ENCODE results near the gene TM4SF4. TPM values are rescaled to one million over a fixed set of nuclear protein-coding genes. Genes with fewer than 3 reads are reported as not detected.

TM4SF4 gene
- total RNA-seq, 1 experiment from 2014 or later, result 2.7 TPM

DNA sequence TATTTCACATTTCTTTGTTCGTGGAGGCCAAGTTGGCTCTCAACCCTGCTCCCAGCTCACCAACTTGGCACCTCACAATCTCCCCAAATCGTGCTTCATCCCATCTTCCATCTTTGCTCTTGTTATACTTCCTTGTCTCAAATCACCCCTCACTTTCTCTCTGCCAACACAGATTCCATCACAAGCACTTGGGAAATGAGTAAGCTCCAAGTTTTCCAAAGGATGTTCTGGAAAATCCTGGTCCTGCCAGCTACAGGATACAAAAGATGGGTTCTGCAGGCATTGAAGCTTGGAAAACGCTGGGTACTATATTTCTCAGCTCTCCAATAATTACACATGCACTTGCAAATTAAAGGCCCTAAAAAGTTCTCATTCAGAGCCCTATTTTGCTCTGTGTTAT lies 4.1 kb upstream of the TM4SF4 start:
- ChIA-PET POLR2A (no interaction called here), CTCF (no interaction called here)
- Histone ChIP-seq H3K27me3 (replicated peaks; ENCODE audit: control insufficient read depth, insufficient read depth, low read length) (no peaks in the 10 kb centered on the region), H3K36me3 (ENCODE audit: control insufficient read depth, insufficient read depth, low read length) (no peaks in the 10 kb centered on the region), H3K4me3 (ENCODE audit: low read depth, low read length) (no peak overlapping the region), H3K9me3 (no peaks in the 10 kb centered on the region), H3K4me1 (peaks cover 23% of the 10 kb centered on the region)
- intact Hi-C loops (cut with micrococcal nuclease; ENCODE audit: unreplicated experiment), result no loop called here
- no TSS peak for BruUV-seq (replicated peaks)
- Mint-ChIP-seq H3K27me3 (ENCODE audit: insufficient read depth, unreplicated experiment) (no peaks in the 10 kb centered on the region), H3K36me3 (ENCODE audit: insufficient read depth, unreplicated experiment) (no peaks in the 10 kb centered on the region), H3K27ac (ENCODE audit: unreplicated experiment) (no peak overlapping the region), H3K9me3 (ENCODE audit: unreplicated experiment) (no peaks in the 10 kb centered on the region), H3K4me1 (ENCODE audit: low read depth, unreplicated experiment) (peaks cover 29% of the 10 kb centered on the region), H3K4me3 (ENCODE audit: unreplicated experiment) (no peak overlapping the region)
- DNase-seq, result no peak
- TF ChIP-seq, protein P1, sequence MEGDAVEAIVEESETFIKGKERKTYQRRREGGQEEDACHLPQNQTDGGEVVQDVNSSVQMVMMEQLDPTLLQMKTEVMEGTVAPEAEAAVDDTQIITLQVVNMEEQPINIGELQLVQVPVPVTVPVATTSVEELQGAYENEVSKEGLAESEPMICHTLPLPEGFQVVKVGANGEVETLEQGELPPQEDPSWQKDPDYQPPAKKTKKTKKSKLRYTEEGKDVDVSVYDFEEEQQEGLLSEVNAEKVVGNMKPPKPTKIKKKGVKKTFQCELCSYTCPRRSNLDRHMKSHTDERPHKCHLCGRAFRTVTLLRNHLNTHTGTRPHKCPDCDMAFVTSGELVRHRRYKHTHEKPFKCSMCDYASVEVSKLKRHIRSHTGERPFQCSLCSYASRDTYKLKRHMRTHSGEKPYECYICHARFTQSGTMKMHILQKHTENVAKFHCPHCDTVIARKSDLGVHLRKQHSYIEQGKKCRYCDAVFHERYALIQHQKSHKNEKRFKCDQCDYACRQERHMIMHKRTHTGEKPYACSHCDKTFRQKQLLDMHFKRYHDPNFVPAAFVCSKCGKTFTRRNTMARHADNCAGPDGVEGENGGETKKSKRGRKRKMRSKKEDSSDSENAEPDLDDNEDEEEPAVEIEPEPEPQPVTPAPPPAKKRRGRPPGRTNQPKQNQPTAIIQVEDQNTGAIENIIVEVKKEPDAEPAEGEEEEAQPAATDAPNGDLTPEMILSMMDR (IDR thresholded peaks at IDR 0.05; ENCODE audit: insufficient read depth in 1 of 2, low read depth in 1 of 2, low read length in 1 of 2, severe bottlenecking in 1 of 2, unreplicated experiment in 1 of 2), result no peak

DNA sequence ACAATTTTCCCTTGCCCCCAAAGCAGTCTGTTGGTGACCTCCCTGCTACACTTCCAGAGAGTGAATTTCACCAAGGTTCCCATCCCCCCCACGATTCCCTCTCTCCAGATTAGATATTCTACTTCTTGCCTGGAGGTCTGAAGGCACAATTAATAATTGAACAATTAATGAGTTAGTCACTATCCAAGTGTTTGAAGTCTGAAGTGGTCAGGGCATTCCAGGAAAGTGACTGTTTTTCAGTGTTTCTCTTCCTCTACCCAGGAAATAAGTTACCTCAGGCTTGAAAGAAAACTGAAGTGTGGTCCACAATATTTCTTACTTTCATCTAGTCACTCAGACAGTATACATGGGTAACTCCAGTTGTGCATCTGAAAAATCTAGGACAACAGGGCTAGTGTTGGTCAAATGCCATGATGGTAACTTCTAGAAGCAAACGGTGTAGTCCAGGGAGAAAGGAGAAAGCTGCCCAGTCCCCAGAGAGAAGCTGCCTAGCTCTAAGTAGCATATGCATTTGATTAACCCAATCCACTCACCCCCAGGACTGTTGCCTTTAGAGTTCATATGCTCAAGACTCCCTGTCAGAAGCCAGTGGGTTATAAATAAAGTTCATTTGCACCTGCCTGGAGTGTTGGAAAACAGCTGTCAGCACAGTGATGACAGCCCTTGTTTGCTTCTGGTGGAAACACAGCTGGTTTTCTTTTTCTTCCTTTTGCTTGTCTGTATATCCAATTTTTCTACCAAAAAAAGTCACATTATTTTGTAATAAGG lies 2.3 kb upstream of the TM4SF4 start:
- intact Hi-C loops (cut with micrococcal nuclease; ENCODE audit: unreplicated experiment), result no loop called here
- Histone ChIP-seq H3K27me3 (replicated peaks; ENCODE audit: control insufficient read depth, insufficient read depth, low read length) (no peaks in the 10 kb centered on the region), H3K36me3 (ENCODE audit: control insufficient read depth, insufficient read depth, low read length) (no peaks in the 10 kb centered on the region), H3K9me3 (no peaks in the 10 kb centered on the region), H3K4me1 (peaks cover 23% of the 10 kb centered on the region), H3K4me3 (ENCODE audit: low read depth, low read length) (no peak overlapping the region)
- Mint-ChIP-seq H3K27ac (ENCODE audit: unreplicated experiment) (no peak overlapping the region), H3K4me1 (ENCODE audit: low read depth, unreplicated experiment) (peaks cover 20% of the 10 kb centered on the region), H3K4me3 (ENCODE audit: unreplicated experiment) (no peak overlapping the region), H3K27me3 (ENCODE audit: insufficient read depth, unreplicated experiment) (no peaks in the 10 kb centered on the region), H3K36me3 (ENCODE audit: insufficient read depth, unreplicated experiment) (no peaks in the 10 kb centered on the region), H3K9me3 (ENCODE audit: unreplicated experiment) (no peaks in the 10 kb centered on the region)
- no peak for DNase-seq
- CTCF ChIA-PET, result interaction anchor here (0.5 kb wide), 1 partner anchor 97 kb away, joined by 3 read pairs; no protein-coding TSS in a partner anchor
- TF ChIP-seq, protein P1 (IDR thresholded peaks at IDR 0.05; ENCODE audit: insufficient read depth in 1 of 2, low read depth in 1 of 2, low read length in 1 of 2, severe bottlenecking in 1 of 2, unreplicated experiment in 1 of 2), result no peak
- POLR2A ChIA-PET, result no interaction called here
- no TSS peak for BruUV-seq (replicated peaks)

DNA sequence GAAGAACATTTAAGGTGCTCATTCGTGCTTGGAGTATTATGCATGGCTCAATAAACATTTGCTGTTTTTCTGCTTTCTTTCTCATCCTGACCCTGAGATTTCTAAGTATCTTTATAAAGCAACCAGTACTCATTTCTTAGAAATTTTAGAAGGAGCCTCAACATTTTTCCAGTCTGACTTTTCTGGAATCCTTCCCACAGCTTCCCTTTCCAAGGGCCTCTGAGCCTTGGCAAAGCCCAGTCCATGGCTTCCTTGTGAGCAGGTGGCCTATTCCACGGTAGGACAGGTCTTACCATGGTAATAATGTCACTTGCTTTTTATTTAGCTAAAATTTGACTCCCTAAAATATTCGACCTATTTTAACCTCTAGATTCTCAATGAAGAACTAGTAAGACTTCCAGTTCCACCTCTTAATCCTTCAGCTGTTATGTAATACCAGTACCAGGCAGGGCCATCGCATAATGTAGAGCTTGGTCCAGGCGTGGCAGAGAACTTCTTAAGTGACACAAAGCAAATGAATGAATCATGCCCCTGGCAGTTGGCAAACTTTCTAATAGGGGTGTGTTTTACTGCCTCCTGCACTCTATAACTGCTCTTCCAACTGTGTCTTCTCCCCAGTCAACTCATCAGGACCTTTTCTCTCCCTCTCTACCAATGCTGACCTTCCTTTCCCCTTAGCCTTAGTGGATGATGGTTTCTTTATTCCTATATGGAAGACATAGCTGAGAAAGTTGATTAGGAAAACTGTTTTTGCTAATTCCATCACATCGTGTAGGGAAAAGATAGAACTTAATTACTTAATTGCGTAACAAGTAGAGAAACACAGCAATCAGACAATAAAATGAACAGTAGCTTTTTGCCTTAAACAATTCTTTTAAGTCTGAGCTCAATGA lies 894 bp upstream of the TM4SF4 start:
- Mint-ChIP-seq H3K36me3 (ENCODE audit: insufficient read depth, unreplicated experiment) (no peaks in the 10 kb centered on the region), H3K27ac (ENCODE audit: unreplicated experiment) (peak overlapping the region; percentile 30), H3K9me3 (ENCODE audit: unreplicated experiment) (no peaks in the 10 kb centered on the region), H3K4me3 (ENCODE audit: unreplicated experiment) (no peak overlapping the region), H3K4me1 (ENCODE audit: low read depth, unreplicated experiment) (peaks cover 20% of the 10 kb centered on the region), H3K27me3 (ENCODE audit: insufficient read depth, unreplicated experiment) (no peaks in the 10 kb centered on the region)
- BruUV-seq (replicated peaks), result no TSS peak
- Histone ChIP-seq H3K4me1 (peaks cover 23% of the 10 kb centered on the region), H3K9me3 (no peaks in the 10 kb centered on the region), H3K27me3 (replicated peaks; ENCODE audit: control insufficient read depth, insufficient read depth, low read length) (no peaks in the 10 kb centered on the region), H3K4me3 (ENCODE audit: low read depth, low read length) (no peak overlapping the region), H3K36me3 (ENCODE audit: control insufficient read depth, insufficient read depth, low read length) (no peaks in the 10 kb centered on the region)
- ChIA-PET CTCF (no interaction called here), POLR2A (no interaction called here)
- peak in 1 of 2 experiments; percentile 66 for DNase-seq
- intact Hi-C loops (cut with micrococcal nuclease; ENCODE audit: unreplicated experiment), result no loop called here
- TF ChIP-seq, protein P1 (IDR thresholded peaks at IDR 0.05; ENCODE audit: insufficient read depth in 1 of 2, low read depth in 1 of 2, low read length in 1 of 2, severe bottlenecking in 1 of 2, unreplicated experiment in 1 of 2), result no peak

Measured in Caco-2 (cell line).